Activated CD4-positive, alpha-beta T cell treated with anti-CD3 and anti-CD28 coated beads, Interleukin-2, amount 50 U/mL, for 16 hours (primary cell): Measurements from ENCODE around the gene AGER.
"Not testable (repeated sequence)": the region's sequence is repeated elsewhere in the genome, so short reads cannot be mapped to it uniquely, and the experiment has no call there.

Source experiments
- DNase-seq: peaks from one replicate; pipeline ENCODE4 v3.0.0-alpha.2; 2020

Gene AGER

GRCh38 chr6:32198345-32198696, 14.3 kb upstream of the AGER start:
- no peak for DNase-seq

GRCh38 chr6:32196682-32197616, 12.9 kb upstream of the AGER start:
- DNase-seq = no peak

DNA sequence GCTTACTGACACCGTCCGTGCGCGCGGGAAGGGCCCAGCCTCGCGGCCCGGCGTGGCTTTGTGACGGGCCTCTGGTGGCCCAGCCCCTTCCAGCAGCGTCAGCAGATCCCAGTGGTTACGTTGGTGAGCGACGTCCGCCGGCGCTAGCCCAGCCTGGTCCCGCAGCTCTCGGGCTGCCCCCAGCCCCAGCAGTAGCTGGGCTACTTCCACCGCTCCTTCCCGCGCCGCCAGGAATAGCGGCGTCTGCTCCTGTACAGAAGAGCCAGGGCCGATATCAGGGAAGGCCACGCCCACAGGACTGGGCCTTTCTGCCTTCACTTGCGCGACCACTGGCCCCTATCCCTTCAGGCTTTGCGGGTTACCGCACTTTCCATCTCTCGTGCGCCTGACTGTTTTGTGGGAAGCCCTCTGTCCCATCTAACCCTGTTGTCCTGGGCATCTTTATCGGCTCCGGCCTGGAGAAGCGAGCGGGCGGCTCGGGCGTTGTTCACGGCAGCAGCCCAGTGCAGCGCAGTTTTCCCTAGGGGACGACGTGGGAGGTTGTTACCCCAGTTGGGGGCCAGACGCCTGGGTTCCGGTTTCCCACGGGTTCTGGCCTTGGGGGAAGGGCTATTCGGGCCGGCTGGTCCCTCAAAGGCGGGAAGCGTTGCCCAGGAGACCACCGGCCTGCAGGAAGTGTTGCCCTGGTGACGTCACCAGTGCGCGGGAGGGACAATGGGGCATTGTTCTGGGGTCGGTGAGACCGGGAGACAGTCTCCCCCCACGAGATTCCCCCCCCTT, 12.0 kb upstream of the AGER start:
- peak; percentile 72 for DNase-seq

DNA sequence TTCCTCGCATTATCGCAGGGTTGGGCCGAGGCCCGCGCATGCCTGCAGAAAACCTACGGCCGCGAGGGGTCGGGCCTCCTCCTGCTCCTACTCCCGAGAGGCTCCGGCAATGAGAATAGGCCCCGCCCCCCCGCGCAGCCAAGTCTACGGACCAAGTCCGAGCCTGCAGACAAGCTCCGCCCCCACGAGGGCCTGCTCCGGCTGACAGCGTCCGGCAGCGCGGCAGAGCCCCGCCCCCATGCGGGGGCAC, 11.5 kb upstream of the AGER start:
- peak; percentile 100 for DNase-seq

DNA sequence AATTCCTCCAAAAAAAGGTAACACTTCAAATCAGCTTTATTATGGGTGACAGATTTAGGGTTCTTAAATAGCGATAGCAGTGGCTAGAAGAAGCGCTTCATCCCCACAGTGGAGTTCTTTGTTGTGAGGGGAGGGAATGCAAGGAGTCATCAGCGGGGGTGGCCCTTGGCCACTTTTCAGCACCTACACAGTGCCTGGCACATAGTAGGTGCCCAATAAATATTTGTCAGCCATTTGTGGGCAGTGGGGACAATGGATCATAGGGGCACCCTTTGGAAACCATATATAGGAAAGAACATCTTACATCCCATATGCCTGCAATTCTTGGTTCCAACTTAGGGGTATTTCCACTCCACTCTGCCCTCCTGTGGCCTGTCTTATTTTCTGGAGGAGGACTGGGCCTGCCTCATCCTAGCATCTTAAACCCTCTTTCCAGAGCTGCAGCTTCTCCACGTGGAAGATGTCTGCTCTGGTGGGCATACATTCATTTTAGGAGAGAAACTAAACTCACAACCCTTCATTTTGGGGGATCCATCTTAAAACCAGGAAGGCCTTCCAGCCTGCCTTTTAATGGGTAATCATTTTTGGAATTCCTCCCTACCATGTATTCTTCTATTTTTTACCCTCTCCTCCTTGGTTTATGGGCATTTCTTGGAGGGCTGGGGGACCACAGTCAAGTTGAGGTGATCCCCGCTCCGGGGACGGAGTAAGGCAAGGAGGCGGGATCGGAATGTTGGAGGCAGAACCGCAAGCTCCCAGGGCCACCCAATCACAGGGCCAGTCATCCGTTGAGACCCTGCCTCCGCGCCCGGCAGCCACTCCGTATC, 11.0 kb upstream of the AGER start:
- DNase-seq = peak; percentile 48

- no peak for DNase-seq
Measured at GRCh38 chr6:32194388-32194787, 10.3 kb upstream of the AGER start.

DNA sequence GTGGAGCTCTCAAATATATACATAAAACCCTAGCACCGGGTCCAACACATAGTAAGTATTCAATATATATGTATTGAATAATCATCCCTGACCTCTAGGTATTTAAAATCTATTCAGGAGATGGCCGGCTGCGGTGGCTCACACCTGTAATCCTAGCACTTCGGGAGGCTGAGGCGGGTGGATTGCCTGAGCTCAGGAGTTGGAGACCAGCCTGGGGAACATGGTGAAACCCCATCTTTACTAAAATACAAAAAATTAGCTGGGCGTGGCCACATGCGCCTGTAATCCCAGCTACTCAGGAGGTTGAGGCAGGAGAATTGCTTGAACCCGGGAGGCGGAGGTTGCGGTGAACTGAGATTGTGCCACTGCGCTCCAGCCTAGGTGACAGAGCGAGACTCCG, 9.0 kb upstream of the AGER start:
- DNase-seq = not testable (repeated sequence)

GRCh38 chr6:32192608-32193039, 8.6 kb upstream of the AGER start, which contains the start of gene GPSM3:
Gene GPSM3, minus strand, starts transcription at chr6:32192643. Its CDS starts 130 bp downstream, at chr6:32192513.
- peak; percentile 72 for DNase-seq

DNA sequence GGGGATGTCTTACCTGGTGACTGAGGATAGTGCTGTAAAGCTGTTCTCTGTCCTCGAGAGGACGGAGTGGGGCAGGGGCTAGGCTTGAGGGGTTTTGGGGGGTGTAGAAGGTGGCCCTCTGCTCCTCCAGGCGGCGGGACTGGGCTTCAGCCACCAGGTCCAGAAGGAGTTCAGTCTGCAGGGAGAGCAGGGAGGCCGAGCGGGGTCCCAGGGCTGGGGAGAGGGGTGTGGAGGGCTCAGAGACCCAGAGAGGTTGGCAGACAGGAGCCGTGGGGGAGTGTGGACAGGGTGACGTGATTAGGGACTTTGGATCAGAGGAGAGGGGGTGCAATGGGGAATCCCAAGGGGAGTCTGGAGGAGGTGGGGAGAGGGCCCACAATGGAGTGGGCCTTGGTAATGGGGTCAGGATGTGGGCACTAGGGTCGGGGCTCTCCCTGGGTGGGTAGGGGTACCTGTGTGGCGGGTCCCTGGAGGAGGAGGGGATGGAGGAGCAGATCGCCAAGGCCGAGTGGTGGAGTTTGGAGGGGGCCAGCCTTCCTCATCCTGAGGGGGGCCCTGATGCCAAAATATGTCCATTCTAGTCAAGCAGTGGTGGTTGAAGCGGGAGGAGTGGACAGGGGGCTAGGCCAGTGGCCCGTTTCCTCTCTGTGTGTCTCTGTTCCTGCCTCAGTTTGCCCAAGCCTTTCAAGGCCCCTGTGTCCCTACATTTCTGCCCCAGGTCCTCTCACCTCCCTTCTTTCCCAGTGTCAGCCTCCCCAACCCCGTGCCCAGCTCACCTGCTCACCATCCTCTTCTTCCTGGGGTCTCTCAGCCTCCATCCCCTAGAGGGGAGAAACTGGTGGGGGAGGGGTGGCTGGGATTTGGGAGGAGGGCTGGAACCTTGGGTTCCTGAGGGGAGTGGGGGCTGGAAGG, 7.9 kb upstream of the AGER start:
- no peak for DNase-seq

DNA sequence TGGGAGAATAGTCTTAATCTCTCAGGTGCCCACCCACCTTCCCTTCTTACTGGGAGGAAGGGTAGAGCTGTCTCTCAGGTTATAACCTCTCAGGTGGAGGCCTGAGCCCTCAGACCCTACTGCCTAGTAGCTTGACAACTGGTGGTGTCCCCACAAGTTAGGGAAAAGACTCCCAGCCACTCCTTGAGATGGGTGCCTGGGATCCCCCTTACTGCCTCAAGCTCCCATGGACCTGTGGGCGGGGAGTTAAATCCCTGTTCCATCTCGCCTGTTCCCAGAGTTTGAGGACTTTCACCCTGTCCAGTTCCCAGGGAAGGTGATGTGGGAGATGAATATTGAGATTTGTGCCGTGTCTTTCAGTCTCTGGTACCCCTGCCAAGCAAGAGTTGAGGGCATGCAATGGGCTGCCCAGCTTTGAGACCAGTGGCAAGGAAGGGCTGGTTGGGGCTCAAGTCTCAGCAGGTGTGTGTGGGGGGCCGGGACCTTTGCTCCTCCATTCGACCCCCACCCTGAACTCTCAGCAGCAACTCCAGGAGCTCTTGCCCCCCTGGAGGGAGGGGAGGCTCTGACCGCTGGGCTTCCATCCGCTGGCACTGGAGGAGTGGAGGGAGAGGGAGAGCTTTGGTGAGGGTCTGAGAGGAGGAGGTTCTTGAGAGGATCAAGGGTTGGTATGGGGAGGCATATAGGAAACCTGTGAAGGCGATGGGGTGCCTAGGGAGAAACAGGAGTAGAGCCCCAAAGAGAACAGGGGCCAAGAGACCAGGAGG, 7.0 kb upstream of the AGER start:
- DNase-seq = no peak

DNA sequence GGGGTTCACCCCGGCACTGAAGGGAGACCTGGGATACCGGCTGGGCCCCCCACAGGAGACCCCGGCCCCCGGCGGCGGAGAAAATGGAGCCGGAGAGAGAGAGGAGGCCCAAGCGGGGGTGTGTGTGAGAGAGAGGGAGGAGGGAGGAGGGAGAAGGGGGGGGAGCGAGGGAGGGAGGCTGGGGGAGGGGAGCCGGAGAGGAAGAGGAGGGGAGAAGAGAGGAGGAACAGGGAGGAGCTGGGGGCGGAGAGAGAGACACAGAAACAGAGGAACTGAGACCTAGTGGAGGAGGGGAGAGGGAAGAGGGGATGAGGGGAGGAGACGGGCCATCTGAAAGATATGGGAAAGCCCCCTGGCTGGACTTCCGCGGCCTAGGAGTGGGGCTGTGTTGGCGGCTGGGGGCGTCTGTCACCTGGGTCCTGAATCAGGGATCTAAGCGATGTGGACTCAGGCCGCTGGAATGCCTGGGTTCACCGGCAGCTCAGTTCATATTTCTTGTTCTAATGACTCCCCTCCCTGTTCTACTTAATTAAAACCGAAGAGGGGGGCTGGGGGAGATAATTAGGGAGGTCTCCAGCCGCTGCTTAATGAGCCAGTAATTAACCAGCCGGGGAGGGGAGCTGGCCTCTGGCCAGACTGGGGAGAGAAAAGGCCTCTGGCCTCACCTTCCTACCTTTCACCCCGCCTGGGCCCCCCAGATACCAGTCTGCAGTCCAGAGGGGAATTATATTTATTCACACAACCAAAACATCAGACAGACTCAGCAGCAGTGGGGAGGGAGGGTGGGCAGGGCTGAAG, 6.2 kb upstream of the AGER start, which contains the start of gene PBX2:
Gene PBX2 (minus strand): TSS at position 149 of the 798 bp plus-strand sequence. CDS start 287 bp downstream, outside the sequence.
- peak; percentile 93 for DNase-seq

- no peak for DNase-seq
Measured at GRCh38 chr6:32189742-32190053, 5.6 kb upstream of the AGER start.

- no peak for DNase-seq
Measured at GRCh38 chr6:32189069-32189741, 5.2 kb upstream of the AGER start.

DNA sequence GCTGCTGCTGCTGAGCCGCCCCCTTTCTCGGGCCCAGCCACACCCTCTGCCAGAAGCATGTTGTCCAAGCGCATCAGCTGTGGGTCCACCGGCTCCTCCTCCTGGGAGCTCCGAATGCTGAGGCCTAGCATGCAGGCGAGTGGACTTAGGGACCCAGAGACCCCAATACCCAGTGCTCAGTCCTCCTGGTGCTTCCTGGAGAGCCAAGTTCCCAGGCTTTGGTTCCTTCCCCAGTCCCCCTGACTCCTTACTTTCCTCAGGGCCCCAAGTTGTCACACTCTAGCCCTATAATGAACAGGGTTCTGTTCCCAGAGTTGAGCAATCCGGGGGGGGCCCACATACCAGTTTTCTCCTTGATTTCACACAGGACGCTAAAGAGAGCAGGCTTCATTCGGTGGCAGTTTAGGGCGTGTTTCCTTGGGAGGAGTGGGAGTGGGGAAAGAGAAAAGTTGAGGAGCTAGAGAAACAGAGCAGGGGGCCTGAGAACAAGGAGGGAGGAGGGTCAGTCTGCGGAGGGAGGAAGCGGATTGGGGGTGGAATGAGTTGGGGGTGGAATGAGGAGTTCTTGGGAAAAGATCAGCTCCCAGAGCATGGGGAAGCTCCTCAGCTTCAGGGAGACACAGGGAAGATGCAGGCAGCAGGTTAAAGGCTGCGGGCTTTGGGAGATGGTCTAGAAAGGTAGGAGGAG, 4.5 kb upstream of the AGER start:
- no peak for DNase-seq

- not testable (repeated sequence) for DNase-seq
Measured at GRCh38 chr6:32187725-32188380, 3.8 kb upstream of the AGER start.

DNA sequence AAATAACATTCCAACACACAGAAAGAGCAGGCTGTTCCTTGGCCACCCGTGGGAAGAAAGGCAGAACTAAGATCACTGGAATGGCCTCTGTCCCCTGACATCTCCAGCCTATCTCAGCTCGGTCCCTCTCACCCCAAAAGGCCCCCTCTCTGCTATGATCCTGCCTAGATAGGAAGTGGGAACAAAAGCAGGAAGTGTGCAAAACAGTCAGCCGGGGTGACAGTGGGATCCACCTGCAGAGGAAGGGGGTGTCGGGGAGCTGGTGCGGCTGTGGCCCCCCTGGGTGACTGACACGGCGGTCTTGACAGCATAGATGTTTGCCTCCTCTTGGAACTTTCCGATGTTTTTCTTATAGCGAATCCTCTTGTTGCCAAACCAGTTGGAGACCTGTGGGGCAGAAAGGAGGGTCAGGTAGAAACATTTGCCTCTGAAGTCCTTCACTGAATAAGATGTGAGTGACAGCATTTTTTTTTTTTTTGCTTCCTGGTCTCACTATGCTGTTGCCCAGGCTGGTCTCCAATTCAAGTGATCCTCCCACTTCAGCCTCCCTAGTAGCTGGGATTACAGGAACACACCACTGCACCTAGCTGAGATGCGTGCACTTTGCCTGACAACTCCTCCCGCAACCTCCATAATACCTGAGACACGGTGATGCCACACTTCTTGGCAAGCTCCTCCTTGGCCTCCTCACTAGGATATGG, 3.1 kb upstream of the AGER start:
- DNase-seq = no peak

DNA sequence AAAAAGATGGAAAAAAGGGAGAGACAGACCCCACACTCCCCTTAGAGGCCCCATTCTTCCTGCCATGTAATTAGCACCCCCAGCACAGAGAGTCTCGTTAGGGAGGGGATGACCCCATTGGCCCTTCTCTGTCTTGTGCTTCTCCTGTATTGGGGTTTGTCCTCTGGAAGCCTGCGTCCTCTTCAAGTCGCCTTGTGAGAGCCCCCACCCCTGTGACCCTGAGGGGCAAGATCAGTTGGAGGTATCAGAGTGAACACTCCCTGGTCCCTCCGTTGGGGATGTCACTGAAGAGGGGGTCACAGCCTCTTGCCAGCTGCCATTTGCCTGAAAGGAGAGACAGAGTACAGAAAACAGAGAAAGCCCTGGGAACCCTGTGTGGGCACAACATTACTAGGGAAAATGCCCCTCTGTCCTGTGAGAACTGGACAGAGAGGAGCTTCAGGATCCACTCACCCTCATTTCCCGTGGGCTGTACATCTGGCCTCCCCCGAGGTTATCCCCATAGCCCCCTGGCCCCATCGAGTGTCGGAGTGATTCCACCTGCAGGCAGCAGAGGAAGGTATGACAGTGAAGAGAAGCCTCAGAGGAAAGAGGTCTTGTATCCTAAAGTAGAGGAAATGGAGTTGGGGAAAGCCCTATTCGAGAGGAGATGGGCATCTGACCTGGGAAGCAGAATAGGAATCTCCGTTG, 2.2 kb upstream of the AGER start:
- not testable (repeated sequence) for DNase-seq
